BJ (cell line): ENCODE data around the gene SMOC2. TPM values are rescaled to one million over a fixed set of nuclear protein-coding genes. Genes with fewer than 3 reads are reported as not detected.

Experiments
- CTCF ChIA-PET: fragments of 350-600 bp; formaldehyde crosslinking; extraction: SDS; loops from one replicate; lab custom pipeline; 2021; ENCODE audit warnings: antibody characterized with exemption, inconsistent platforms; lab: Yijun Ruan, JAX
- POLR2A ChIA-PET: fragments of 300-600 bp; sonication (Branson Sonifier 250); formaldehyde crosslinking; extraction: SDS; loops from one replicate; lab custom pipeline; 2021; ENCODE audit warnings: antibody characterized with exemption; lab: Charles Lee
- DNase-seq: peaks from one replicate; pipeline ENCODE4 v3.0.0-alpha.2; 2011; ENCODE audit warnings: low read depth
- H3K27me3 ChIP-seq: 2 replicates; pipeline ENCODE4 v1.6.0; 2011; ENCODE audit warnings: low read length; ENCODE audit not compliant: control insufficient read depth, insufficient read depth
- H3K36me3 ChIP-seq: 2 replicates; pipeline ENCODE4 v1.5.1; 2011; ENCODE audit warnings: low read length; ENCODE audit not compliant: control insufficient read depth, insufficient read depth
- H3K4me3 ChIP-seq: 2 replicates; pipeline ENCODE4 v1.5.1; 2011; ENCODE audit warnings: low read depth, mild to moderate bottlenecking, control low read depth, low read length
- polyA plus RNA-seq: library from polyadenylated mRNA; depleted of rRNA; stranded (reverse); fragments of >200 nt; gene quantifications from 2 replicates; pipeline ENCODE4 v1.2.3, GENCODE V29; 2011
- TF ChIP-seq, protein P1 (sequence below): IDR thresholded peaks from 2 replicates; pipeline ENCODE4 v1.5.1; 2011; ENCODE audit warnings: low read depth, mild to moderate bottlenecking, control low read depth, inconsistent platforms, low read length, moderate library complexity; ENCODE audit not compliant: insufficient read depth

The SMOC2 gene
- polyA plus RNA-seq, 1 experiment, result not detected

DNA sequence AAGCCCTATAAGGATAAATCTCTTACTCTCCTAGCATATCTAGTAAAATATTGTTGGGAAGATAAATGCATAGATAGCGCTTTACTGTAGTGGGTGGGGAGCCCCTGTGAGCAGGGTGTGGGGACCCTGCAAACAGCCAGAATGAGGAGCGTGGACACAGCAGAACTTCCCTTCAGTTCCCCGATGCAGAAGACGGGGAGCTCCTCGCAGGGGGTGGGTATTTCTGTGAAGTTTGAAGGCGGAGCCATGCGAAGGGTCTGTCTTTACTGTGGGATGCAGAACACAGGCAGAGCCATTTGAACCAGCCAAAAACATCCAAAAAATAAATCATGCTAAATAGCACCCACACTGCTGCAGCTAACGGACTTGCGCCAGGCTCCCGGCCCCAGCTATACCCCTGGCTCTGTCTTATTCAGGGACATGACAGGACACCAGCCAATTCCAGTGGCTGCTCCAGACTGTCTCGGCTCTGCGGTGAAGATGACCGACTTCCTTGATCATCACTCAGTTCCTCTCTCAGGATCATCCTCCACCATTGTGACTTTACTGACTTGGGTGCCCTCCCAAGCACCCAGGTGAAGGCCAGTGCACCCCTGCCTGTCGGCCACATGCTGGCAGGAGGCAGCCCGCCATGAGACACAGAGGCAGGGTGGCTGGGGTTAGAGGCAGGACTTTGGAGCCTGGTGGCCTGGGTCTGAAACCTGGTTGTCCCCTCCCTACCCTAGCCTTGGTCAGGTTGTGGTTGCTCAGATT, 134.5 kb downstream of the SMOC2 start:
- TF ChIP-seq, protein P1, sequence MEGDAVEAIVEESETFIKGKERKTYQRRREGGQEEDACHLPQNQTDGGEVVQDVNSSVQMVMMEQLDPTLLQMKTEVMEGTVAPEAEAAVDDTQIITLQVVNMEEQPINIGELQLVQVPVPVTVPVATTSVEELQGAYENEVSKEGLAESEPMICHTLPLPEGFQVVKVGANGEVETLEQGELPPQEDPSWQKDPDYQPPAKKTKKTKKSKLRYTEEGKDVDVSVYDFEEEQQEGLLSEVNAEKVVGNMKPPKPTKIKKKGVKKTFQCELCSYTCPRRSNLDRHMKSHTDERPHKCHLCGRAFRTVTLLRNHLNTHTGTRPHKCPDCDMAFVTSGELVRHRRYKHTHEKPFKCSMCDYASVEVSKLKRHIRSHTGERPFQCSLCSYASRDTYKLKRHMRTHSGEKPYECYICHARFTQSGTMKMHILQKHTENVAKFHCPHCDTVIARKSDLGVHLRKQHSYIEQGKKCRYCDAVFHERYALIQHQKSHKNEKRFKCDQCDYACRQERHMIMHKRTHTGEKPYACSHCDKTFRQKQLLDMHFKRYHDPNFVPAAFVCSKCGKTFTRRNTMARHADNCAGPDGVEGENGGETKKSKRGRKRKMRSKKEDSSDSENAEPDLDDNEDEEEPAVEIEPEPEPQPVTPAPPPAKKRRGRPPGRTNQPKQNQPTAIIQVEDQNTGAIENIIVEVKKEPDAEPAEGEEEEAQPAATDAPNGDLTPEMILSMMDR, result no peak
- Histone ChIP-seq H3K27me3 (no peaks in the 10 kb centered on the region), H3K36me3 (no peaks in the 10 kb centered on the region), H3K4me3 (no peak overlapping the region)
- ChIA-PET POLR2A (no interaction called here), CTCF (no interaction called here)
- no peak for DNase-seq

- TF ChIP-seq, protein P1, result no peak
- DNase-seq, result no peak
- ChIA-PET POLR2A (no interaction called here), CTCF (no interaction called here)
- Histone ChIP-seq H3K27me3 (no peaks in the 10 kb centered on the region), H3K4me3 (no peak overlapping the region), H3K36me3 (no peaks in the 10 kb centered on the region)
Observed at GRCh38 chr6:168576388-168576787, 135.4 kb downstream of the SMOC2 start.

DNA sequence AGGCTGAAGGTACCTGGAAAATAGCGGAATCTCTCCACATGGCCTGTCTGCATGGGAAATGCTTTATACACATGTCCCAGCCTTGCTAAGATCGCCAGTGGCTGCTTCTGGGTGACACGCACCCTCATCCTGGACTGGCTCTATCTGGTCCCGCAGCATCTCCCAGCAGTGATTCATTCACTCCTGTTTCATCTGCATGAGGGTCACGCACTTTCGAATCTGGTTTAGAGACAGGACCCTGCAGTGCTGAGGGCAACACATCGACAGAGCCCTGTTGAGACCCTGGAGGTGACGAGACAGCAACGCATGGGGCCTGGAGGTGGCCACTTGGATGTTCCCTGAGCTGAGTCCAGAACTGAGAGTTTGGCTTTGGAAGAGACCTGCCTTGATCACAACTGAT, 136.5 kb downstream of the SMOC2 start:
- DNase-seq, result no peak
- no peak overlapping the region for H3K4me3 ChIP-seq
- TF ChIP-seq, protein P1, result no peak
- no peaks in the 10 kb centered on the region for H3K27me3 ChIP-seq
- POLR2A ChIA-PET, result no interaction called here
- CTCF ChIA-PET, result no interaction called here
- no peaks in the 10 kb centered on the region for H3K36me3 ChIP-seq

DNA sequence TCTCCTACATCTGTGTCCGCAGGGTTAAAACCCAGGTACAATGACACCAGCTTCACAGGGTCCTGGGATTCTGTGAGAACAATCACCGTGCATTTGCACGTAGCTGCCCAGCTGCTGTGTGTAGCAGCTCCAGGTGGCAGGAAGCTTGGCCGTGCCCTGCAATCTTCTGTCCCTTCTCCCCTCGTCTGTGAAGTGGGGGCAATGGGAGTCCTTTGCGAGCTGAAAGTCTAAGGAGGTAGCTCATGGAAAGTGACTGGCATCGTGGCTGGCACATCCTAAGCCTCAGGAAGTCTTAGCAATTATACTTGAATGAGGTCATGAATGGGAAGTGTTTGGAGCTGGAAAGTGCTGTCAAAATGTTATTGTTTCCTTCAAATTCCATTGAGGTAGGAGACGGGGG, 137.1 kb downstream of the SMOC2 start:
- TF ChIP-seq, protein P1, result no peak
- no peaks in the 10 kb centered on the region for H3K27me3 ChIP-seq
- POLR2A ChIA-PET, result no interaction called here
- CTCF ChIA-PET, result no interaction called here
- no peak overlapping the region for H3K4me3 ChIP-seq
- no peak for DNase-seq
- no peaks in the 10 kb centered on the region for H3K36me3 ChIP-seq

- ChIA-PET CTCF (no interaction called here), POLR2A (no interaction called here)
- Histone ChIP-seq H3K36me3 (no peaks in the 10 kb centered on the region), H3K27me3 (no peaks in the 10 kb centered on the region), H3K4me3 (no peak overlapping the region)
- no peak for DNase-seq
- TF ChIP-seq, protein P1, result no peak
Observed at GRCh38 chr6:168581236-168581635, 140.3 kb downstream of the SMOC2 start.
